K562 (cell line): ENCODE results near the gene USP50. TPM values are rescaled to one million over a fixed set of nuclear protein-coding genes. Genes with fewer than 3 reads are reported as not detected.

Experiments
- ATAC-seq: fragments of 200-7000 bp; cut with Tn5 transposase; 3 replicates; pipeline ENCODE4 v1.9.1; 2020; ENCODE audit warnings: moderate library complexity
- BruUV-seq: library from RNA; stranded (reverse); fragments of 400-500 nt; replicated peaks from 2 replicates; lab custom pipeline; 2021; lab: Mats Ljungman, UMichigan
- CTCF ChIA-PET: fragments of 300-600 bp; formaldehyde crosslinking; extraction: SDS; loops from one replicate; lab custom pipeline; 2021; ENCODE audit warnings: low intra/inter-chr PET ratio; lab: Yijun Ruan, JAX
- POLR2A ChIA-PET: fragments of 300-600, 350-650 bp; sonication (Branson Sonifier 250); formaldehyde crosslinking; extraction: SDS; loops from one replicate; lab custom pipeline; 2021; ENCODE audit warnings: antibody characterized with exemption, inconsistent platforms; lab: Yijun Ruan, JAX
- DNase-seq, 4 experiments: peaks; one replicate each; pipeline versions ENCODE4 v3.0.0 to v3.0.0-alpha.2; 2011 to 2018; ENCODE audit warnings: low spot score in 3 of 4, mixed read lengths in 3 of 4; ENCODE audit errors: extremely low read depth in 1 of 4
- FAIRE-seq: peaks from 2 replicates; lab custom pipeline; 2011; peaks lifted over from hg19 to GRCh38; lab: Jason Lieb, UNC
- H2AFZ ChIP-seq: 2 replicates; pipeline ENCODE4 v1.6.0; 2011; ENCODE audit warnings: low read depth, low read length, control low read depth, inconsistent platforms
- H3K27ac ChIP-seq: fragments of 200-600 bp; 3 replicates; pipeline ENCODE4 v1.8.0; 2011; ENCODE audit warnings: low read depth, mild to moderate bottlenecking, control low read depth, inconsistent platforms, low read length, moderate library complexity, mixed read lengths; ENCODE audit errors: extremely low read depth
- H3K27me3 ChIP-seq, 2 experiments: fragments of 300-600 bp in 1 of 2; 2 replicates in 1 of 2; 3 replicates in 1 of 2; pipeline versions ENCODE4 v1.6.0 to v1.8.0; 2011; ENCODE audit warnings: inconsistent platforms in 2 of 2, low read length in 2 of 2, mild to moderate bottlenecking in 1 of 2, mixed read lengths in 1 of 2, moderate library complexity in 1 of 2; ENCODE audit not compliant: control insufficient read depth in 2 of 2, insufficient read depth in 2 of 2
- H3K36me3 ChIP-seq: fragments of 300-600 bp; 3 replicates; pipeline ENCODE4 v1.8.0; 2011; ENCODE audit warnings: mild to moderate bottlenecking, low read length, inconsistent platforms; ENCODE audit not compliant: control insufficient read depth, insufficient read depth
- H3K4me1 ChIP-seq, 2 experiments: fragments of 200-600 bp in 1 of 2; replicated peaks in 1 of 2; 2 replicates in 1 of 2; 3 replicates in 1 of 2; pipeline versions ENCODE4 v1.5.1 to v1.8.0; 2011; ENCODE audit warnings: inconsistent platforms in 2 of 2, low read length in 2 of 2, mild to moderate bottlenecking in 1 of 2, mixed read lengths in 1 of 2, moderate library complexity in 1 of 2; ENCODE audit not compliant: control insufficient read depth in 2 of 2, insufficient read depth in 2 of 2
- H3K4me2 ChIP-seq: 2 replicates; pipeline ENCODE4 v1.6.1; 2011; ENCODE audit warnings: low read length, control low read depth, inconsistent platforms, mixed read lengths; ENCODE audit not compliant: insufficient read depth
- H3K4me3 ChIP-seq: fragments of 200-600 bp; sonication (generic), shearing (Covaris generic); 2 replicates; pipeline ENCODE4 v1.5.1; 2016; ENCODE audit warnings: control low read depth, inconsistent platforms
- H3K79me2 ChIP-seq: fragments of 200-600 bp; 3 replicates; pipeline ENCODE4 v1.8.0; 2011; ENCODE audit warnings: low read length, inconsistent platforms; ENCODE audit not compliant: control insufficient read depth, insufficient read depth
- H3K9ac ChIP-seq, 2 experiments: 2 replicates each; pipeline versions ENCODE4 v1.6.0 to v1.6.1; 2011; ENCODE audit warnings: low read depth in 2 of 2, low read length in 2 of 2, control low read depth in 1 of 2, inconsistent platforms in 1 of 2, mild to moderate bottlenecking in 1 of 2, mixed read lengths in 1 of 2; ENCODE audit not compliant: insufficient read depth in 1 of 2
- H3K9me1 ChIP-seq: one replicate; pipeline ENCODE4 v1.6.0; 2011; ENCODE audit warnings: inconsistent platforms, mild to moderate bottlenecking, low read length, moderate library complexity; ENCODE audit not compliant: control insufficient read depth, insufficient read depth
- H3K9me3 ChIP-seq: replicated peaks from 2 replicates; pipeline ENCODE4 v1.5.1; 2011; ENCODE audit warnings: low read depth, low read length, inconsistent platforms; ENCODE audit not compliant: control insufficient read depth, insufficient read depth
- H4K20me1 ChIP-seq: replicated peaks from 2 replicates; pipeline ENCODE4 v1.6.1; 2011; ENCODE audit warnings: low read length, inconsistent platforms, mixed read lengths; ENCODE audit not compliant: control insufficient read depth, insufficient read depth
- E2F3 ChIP-seq: fragments of 250-450 bp; sonication (Bioruptor Pico); IDR thresholded peaks from 2 replicates; pipeline ENCODE4 v1.4.0; 2020; ENCODE audit warnings: mild to moderate bottlenecking
- HES1 ChIP-seq: fragments of 450-650 bp; IDR thresholded peaks from 2 replicates; pipeline ENCODE4 v1.6.1; 2016; ENCODE audit warnings: low read depth, mild to moderate bottlenecking, moderate library complexity
- RBFOX2 ChIP-seq: fragments of 200-400 bp; formaldehyde crosslinking; IDR thresholded peaks from 2 replicates; pipeline ENCODE4 v1.6.1; 2017; ENCODE audit warnings: low read depth, mild to moderate bottlenecking, low read length, moderate library complexity
- STAT6 ChIP-seq: sonication (generic); formaldehyde crosslinking; IDR thresholded peaks from 2 replicates; pipeline ENCODE4 v1.8.1; 2023; ENCODE audit warnings: mild to moderate bottlenecking, missing genetic modification reagents
- ZNF217 ChIP-seq: sonication (generic); formaldehyde crosslinking; IDR thresholded peaks from 2 replicates; pipeline ENCODE4 v1.8.0; 2022; ENCODE audit warnings: mild to moderate bottlenecking, missing genetic modification reagents
- ZNF324 ChIP-seq: fragments of 250-450 bp; sonication (Bioruptor Pico); IDR thresholded peaks from 2 replicates; pipeline ENCODE4 v1.4.0; 2020; ENCODE audit warnings: mild to moderate bottlenecking
- ZNF778 ChIP-seq: fragments of 450-650 bp; formaldehyde crosslinking; IDR thresholded peaks from 2 replicates; pipeline ENCODE4 v1.4.0; 2020; ENCODE audit warnings: mild to moderate bottlenecking, moderate library complexity
- in situ Hi-C: fragments of 300-500 bp; cut with MboI; formaldehyde crosslinking; loops from 4 replicates; pipeline ENCODE4 v1.15.0; 2018; ENCODE audit warnings: inconsistent platforms, mixed read lengths
- intact Hi-C: fragments of 100-400 bp; cut with micrococcal nuclease; formaldehyde crosslinking; loops from 2 replicates; pipeline ENCODE4 v1.14.2; 2022
- polyA plus RNA-seq, 8 experiments: library from polyadenylated mRNA; depleted of rRNA in 4 of 8; stranded (reverse) in 5 of 8; unstranded in 3 of 8; fragments of >200 nt; fragmentation: Nextera tagmentation in 2 of 8; fragmentation: Illumina TruSeq in 1 of 8; extraction: Ambion mirVana in 2 of 8; extraction: Trizol in 1 of 8; gene quantifications; 2 replicates each; pipeline versions ENCODE4 v1.2.1 to v1.2.3, GENCODE V29; 2011 to 2014; ENCODE audit warnings: inconsistent platforms in 1 of 8, missing spikeins in 1 of 8
- total RNA-seq, 7 experiments: library from RNA; depleted of rRNA in 6 of 7; stranded (reverse); fragments of >200 nt in 6 of 7; fragmentation: Illumina TruSeq in 2 of 7; extraction: Trizol in 2 of 7; gene quantifications; 2 replicates each; pipeline versions ENCODE4 v1.2.1 to v1.2.3, GENCODE V29; 2011 to 2021; ENCODE audit warnings: low replicate concordance in 1 of 7

The USP50 gene
- total and polyA plus RNA-seq, 9 of the 15 experiments (the other 6 are each of a cell fraction or from before 2014, with no cell fraction given), result not detected

- no peak overlapping the region for H3K9ac ChIP-seq
- DNase-seq, result no peak
- no TSS peak for BruUV-seq
- ChIA-PET POLR2A (no interaction called here), CTCF (no interaction called here)
- no peak for FAIRE-seq
- in situ Hi-C loops (no loop called here), intact Hi-C loops (no loop called here)
- ATAC-seq, result no peak
- no peaks in the 10 kb centered on the region for H3K9me3 ChIP-seq
- no peaks in the 10 kb centered on the region for H3K9me1 ChIP-seq
- H3K4me3 ChIP-seq, result no peak overlapping the region
- H3K27me3 ChIP-seq, result no peaks in the 10 kb centered on the region
- no peaks in the 10 kb centered on the region for H3K4me1 ChIP-seq
- TF ChIP-seq ZNF324 (CRISPR knock-in tag) (no peak), E2F3 (no peak), STAT6 (CRISPR knock-in tag) (no peak), RBFOX2 (no peak), HES1 (no peak), ZNF778 (no peak), ZNF217 (CRISPR knock-in tag) (no peak)
- H2AFZ ChIP-seq, result no peak overlapping the region
- H3K79me2 ChIP-seq, result no peaks in the 10 kb centered on the region
- H4K20me1 ChIP-seq, result no peaks in the 10 kb centered on the region
- H3K36me3 ChIP-seq, result no peaks in the 10 kb centered on the region
- H3K4me2 ChIP-seq, result no peak overlapping the region
- H3K27ac ChIP-seq, result no peak overlapping the region
These were observed 33.5 kb downstream of the USP50 start for GRCh38 chr15:50513001-50513400.
